Nephron progenitor cell (in vitro differentiated cells): Measurements from ENCODE around the gene PALS1.
"Not testable (repeated sequence)": the region's sequence is repeated elsewhere in the genome, so short reads cannot be mapped to it uniquely, and the experiment has no call there.

Experiments used
- DNase-seq: peaks from one replicate; pipeline ENCODE4 v3.0.0; 2021
- H3K27ac Mint-ChIP-seq: 2 replicates; pipeline ENCODE4 v1.8.0; 2021; ENCODE audit warnings: mild to moderate bottlenecking, moderate library complexity, mixed read lengths
- H3K27me3 Mint-ChIP-seq: 2 replicates; pipeline ENCODE4 v1.8.0; 2021; ENCODE audit warnings: mild to moderate bottlenecking, low read depth, mixed read lengths; ENCODE audit not compliant: poor library complexity
- H3K36me3 Mint-ChIP-seq: 2 replicates; pipeline ENCODE4 v1.8.0; 2021; ENCODE audit warnings: low read depth, mixed read lengths
- H3K4me1 Mint-ChIP-seq: 2 replicates; pipeline ENCODE4 v1.8.0; 2021; ENCODE audit warnings: mixed read lengths
- H3K4me3 Mint-ChIP-seq: 2 replicates; pipeline ENCODE4 v1.8.0; 2021; ENCODE audit warnings: mild to moderate bottlenecking, moderate library complexity, mixed read lengths
- H3K9me3 Mint-ChIP-seq: 2 replicates; pipeline ENCODE4 v1.8.0; 2021; ENCODE audit warnings: mild to moderate bottlenecking, moderate library complexity, mixed read lengths
- TF ChIP-seq, protein P1 (sequence below): fragments of 200-600 bp; sonication (generic); IDR thresholded peaks from 2 replicates; pipeline ENCODE4 v1.5.0; 2021; ENCODE audit warnings: antibody characterized with exemption

The PALS1 gene

DNA sequence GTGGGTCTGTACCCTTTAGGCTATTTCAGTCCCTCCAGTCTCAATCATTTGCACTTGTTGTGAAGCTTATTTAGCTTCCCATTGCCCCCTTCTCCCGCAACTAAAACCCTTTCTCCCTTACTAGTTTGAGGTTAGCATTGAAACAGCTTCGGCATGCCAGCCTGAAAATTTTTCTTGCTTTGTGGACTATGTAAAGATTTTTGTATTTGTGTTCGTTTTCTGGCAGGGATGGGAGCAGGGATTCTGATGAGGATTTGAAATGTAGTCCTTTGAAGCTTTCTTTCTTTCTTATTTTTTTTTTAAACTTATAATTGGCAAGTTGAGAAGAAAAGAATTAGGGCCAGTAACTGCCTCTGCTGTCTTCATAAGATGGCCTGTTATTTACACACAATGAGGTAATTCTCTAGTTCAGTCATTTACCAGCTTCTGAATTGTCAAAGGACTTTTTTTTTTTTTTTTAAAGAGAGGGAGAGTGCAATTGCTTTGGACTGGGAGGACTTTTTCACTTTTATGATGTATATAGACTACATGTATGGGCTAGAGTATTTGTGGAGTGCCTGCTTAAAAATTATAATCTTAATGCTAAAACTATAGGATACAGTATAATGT is 29.0 kb downstream of the PALS1 start:
- Mint-ChIP-seq H3K27ac (peak overlapping the region; percentile 87), H3K36me3 (peaks cover 48% of the 10 kb centered on the region), H3K4me3 (no peak overlapping the region), H3K4me1 (peaks cover 32% of the 10 kb centered on the region), H3K9me3 (peaks cover 22% of the 10 kb centered on the region), H3K27me3 (no peaks in the 10 kb centered on the region)
- no peak for DNase-seq
- TF ChIP-seq, protein P1, sequence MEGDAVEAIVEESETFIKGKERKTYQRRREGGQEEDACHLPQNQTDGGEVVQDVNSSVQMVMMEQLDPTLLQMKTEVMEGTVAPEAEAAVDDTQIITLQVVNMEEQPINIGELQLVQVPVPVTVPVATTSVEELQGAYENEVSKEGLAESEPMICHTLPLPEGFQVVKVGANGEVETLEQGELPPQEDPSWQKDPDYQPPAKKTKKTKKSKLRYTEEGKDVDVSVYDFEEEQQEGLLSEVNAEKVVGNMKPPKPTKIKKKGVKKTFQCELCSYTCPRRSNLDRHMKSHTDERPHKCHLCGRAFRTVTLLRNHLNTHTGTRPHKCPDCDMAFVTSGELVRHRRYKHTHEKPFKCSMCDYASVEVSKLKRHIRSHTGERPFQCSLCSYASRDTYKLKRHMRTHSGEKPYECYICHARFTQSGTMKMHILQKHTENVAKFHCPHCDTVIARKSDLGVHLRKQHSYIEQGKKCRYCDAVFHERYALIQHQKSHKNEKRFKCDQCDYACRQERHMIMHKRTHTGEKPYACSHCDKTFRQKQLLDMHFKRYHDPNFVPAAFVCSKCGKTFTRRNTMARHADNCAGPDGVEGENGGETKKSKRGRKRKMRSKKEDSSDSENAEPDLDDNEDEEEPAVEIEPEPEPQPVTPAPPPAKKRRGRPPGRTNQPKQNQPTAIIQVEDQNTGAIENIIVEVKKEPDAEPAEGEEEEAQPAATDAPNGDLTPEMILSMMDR = no peak

DNA sequence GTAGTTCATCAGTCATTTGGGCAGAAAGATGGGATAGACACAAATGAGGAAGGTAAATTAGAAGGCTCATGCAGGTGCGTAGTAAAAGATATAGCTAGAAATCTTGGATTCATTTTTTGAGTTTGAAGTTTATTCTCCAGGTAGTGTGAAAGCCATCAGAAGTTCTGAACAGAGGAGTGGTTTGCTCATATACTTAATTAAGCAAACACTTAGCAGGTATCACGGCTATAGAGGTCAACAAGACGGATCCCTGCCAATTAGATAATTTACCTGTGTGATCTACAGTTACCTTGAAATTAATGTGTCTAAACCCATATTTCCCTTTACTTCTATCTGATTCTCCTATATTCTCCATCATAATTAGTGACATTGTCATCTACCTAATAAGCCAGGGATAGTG is 29.7 kb downstream of the PALS1 start:
- TF ChIP-seq, protein P1 = no peak
- Mint-ChIP-seq H3K36me3 (peaks cover 54% of the 10 kb centered on the region), H3K27ac (peak overlapping the region; percentile 3), H3K4me1 (peaks cover 32% of the 10 kb centered on the region), H3K9me3 (peaks cover 27% of the 10 kb centered on the region), H3K4me3 (no peak overlapping the region), H3K27me3 (no peaks in the 10 kb centered on the region)
- no peak for DNase-seq

DNA sequence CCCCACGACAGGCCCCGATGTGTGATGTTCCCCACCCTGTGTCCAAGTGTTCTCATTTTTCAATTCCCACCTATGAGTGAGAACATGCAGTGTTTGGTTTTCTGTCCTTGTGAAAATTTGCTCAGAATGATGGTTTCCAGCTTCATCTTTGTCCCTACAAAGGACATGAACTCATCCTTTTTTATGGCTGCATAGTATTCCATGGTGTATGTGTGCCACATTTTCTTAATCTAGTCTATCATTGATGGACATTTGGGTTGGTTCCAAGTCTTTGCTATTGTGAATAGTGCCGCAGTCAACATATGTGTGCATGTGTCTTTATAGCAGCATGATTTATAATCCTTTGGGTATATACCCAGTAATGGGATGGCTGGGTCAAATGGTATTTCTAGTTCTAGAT is 32.0 kb downstream of the PALS1 start:
- H3K27me3 Mint-ChIP-seq, H3K4me3 Mint-ChIP-seq, DNase-seq, H3K27ac Mint-ChIP-seq: not testable (repeated sequence)
- Mint-ChIP-seq H3K9me3 (peaks cover 28% of the 10 kb centered on the region), H3K4me1 (peaks cover 24% of the 10 kb centered on the region), H3K36me3 (peaks cover 60% of the 10 kb centered on the region)

DNA sequence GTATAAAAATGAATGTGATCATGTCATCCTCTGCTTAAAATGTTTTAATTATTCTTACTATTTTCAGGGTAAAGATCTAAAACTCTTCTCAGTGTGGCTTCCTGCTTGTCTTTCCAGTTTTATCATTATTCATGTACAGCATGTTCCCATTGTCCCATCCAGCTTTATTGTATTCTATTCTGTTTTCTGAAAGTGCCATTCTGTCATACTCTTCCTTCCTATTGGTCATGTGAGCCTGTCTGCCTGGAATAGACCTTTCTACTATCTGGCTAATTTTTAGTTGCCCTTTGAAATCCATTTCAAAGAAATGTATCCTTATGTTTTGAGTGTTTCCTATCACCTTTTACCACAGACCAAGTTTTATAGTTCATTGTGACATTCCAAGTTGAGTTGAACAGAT is 34.9 kb downstream of the PALS1 start:
- no peaks in the 10 kb centered on the region for H3K4me1 Mint-ChIP-seq
- no peak overlapping the region for H3K27ac Mint-ChIP-seq
- peaks cover 63% of the 10 kb centered on the region for H3K36me3 Mint-ChIP-seq
- no peak overlapping the region for H3K4me3 Mint-ChIP-seq
- DNase-seq = no peak
- no peaks in the 10 kb centered on the region for H3K27me3 Mint-ChIP-seq
- TF ChIP-seq, protein P1 = no peak
- H3K9me3 Mint-ChIP-seq = peaks cover 28% of the 10 kb centered on the region

DNA sequence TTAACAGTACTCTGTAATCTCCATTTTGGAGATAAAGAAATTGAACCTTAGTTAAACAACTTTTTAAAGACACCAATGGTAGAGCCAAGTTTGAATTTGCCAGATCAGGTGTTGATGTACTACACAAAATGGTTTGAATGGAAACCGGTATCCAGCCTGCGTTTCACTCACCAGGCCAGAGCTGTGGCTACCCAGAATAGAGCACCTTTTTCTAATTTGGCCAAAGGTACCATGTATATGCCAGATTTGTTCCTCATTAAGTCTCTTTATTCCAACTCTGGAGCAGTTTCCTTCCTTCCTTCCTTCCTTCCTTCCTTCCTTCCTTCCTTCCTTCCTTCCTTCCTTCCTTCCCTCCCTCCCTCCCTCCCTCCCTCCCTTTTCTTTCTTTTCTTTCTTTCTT is 39.3 kb downstream of the PALS1 start:
- no peak overlapping the region for H3K27ac Mint-ChIP-seq
- peaks cover 19% of the 10 kb centered on the region for H3K36me3 Mint-ChIP-seq
- DNase-seq = no peak
- H3K4me1 Mint-ChIP-seq = no peaks in the 10 kb centered on the region
- peaks cover 5% of the 10 kb centered on the region for H3K9me3 Mint-ChIP-seq
- no peaks in the 10 kb centered on the region for H3K27me3 Mint-ChIP-seq
- TF ChIP-seq, protein P1 = no peak
- no peak overlapping the region for H3K4me3 Mint-ChIP-seq

DNA sequence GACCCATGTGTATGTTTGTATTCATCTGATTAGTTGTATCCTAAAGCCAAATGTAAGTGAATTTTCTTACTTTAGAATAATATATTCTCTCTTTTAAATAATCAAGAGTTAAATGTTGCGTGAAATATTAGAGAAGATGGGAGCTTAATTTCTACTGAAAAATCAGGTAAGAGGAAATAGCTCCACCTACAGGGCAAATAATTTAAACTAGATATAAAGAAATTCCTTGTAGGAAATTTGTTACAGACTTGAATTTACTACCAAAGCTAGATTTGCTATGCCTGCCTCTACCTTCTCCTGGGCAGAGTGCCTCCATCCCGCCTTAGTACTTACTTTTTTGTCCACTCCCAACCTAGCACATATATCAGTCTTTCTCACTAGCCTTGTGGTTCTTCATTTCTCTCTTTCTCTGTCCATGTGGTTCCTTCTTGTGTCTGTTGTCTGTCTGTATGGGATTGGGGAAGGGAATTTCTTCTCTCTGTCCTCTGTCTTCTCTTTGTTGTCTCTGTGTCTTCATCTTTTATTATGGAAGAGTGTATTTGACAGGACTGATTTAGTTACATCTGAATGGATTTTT is 44.7 kb downstream of the PALS1 start:
- no peak for DNase-seq
- H3K27me3 Mint-ChIP-seq = no peaks in the 10 kb centered on the region

More for the DNA sequence above, 44.7 kb downstream of the PALS1 start:
- Mint-ChIP-seq H3K27ac (peak overlapping the region; percentile 19), H3K9me3 (no peaks in the 10 kb centered on the region), H3K4me1 (peaks cover 22% of the 10 kb centered on the region), H3K36me3 (no peaks in the 10 kb centered on the region), H3K4me3 (no peak overlapping the region)
- TF ChIP-seq, protein P1 = peak; percentile 61
